Neural cell (in vitro differentiated cells): Measurements from ENCODE around the gene TRAPPC1.
A peak's percentile ranks its signal among the peaks of the same experiment; 100 is the strongest.

ENCODE experiments used
- CTCF ChIP-seq: fragments of 450-650 bp; IDR thresholded peaks from 2 replicates; pipeline ENCODE4 v1.5.1; 2014; ENCODE audit warnings: antibody characterized with exemption, mild to moderate bottlenecking, moderate library complexity; ENCODE audit not compliant: poor library complexity, severe bottlenecking
- EP300 ChIP-seq: fragments of 450-650 bp; conservative IDR thresholded peaks from 2 replicates; pipeline ENCODE4 v1.6.1; 2014; ENCODE audit warnings: antibody characterized with exemption, mild to moderate bottlenecking, moderate library complexity; ENCODE audit not compliant: poor library complexity, severe bottlenecking
- EZH2 ChIP-seq: fragments of 200-600, 300-800 bp; shearing (Covaris generic), sonication (generic); IDR thresholded peaks from 2 replicates; pipeline ENCODE4 v1.6.1; 2014; ENCODE audit warnings: antibody characterized with exemption, low read length, borderline replicate concordance, mild to moderate bottlenecking; ENCODE audit not compliant: insufficient read depth, poor library complexity, severe bottlenecking
- MXI1 ChIP-seq: fragments of 450-650 bp; conservative IDR thresholded peaks from 2 replicates; pipeline ENCODE4 v1.6.1; 2014; ENCODE audit warnings: antibody characterized with exemption, mild to moderate bottlenecking; ENCODE audit not compliant: poor library complexity, severe bottlenecking
- POLR2AphosphoS5 ChIP-seq: IDR thresholded peaks from 2 replicates; pipeline ENCODE4 v1.6.1; 2012
- RAD21 ChIP-seq: fragments of 450-650 bp; conservative IDR thresholded peaks from 2 replicates; pipeline ENCODE4 v1.6.1; 2014; ENCODE audit warnings: antibody characterized with exemption, mild to moderate bottlenecking, moderate library complexity
- TAF1 ChIP-seq: IDR thresholded peaks from 2 replicates; pipeline ENCODE4 v1.6.1; 2012; ENCODE audit warnings: low read depth
- TF ChIP-seq, protein P1 (sequence below): IDR thresholded peaks from 2 replicates; pipeline ENCODE4 v1.6.1; 2012; ENCODE audit warnings: borderline replicate concordance

GRCh38 chr17:7932483-7932891 is 741 bp upstream of the TRAPPC1 start:
- TF ChIP-seq CTCF: no peak
- peak; percentile 21 for TF ChIP-seq MXI1
- no peak for TF ChIP-seq TAF1
- TF ChIP-seq POLR2AphosphoS5: no peak
- TF ChIP-seq, protein P1, sequence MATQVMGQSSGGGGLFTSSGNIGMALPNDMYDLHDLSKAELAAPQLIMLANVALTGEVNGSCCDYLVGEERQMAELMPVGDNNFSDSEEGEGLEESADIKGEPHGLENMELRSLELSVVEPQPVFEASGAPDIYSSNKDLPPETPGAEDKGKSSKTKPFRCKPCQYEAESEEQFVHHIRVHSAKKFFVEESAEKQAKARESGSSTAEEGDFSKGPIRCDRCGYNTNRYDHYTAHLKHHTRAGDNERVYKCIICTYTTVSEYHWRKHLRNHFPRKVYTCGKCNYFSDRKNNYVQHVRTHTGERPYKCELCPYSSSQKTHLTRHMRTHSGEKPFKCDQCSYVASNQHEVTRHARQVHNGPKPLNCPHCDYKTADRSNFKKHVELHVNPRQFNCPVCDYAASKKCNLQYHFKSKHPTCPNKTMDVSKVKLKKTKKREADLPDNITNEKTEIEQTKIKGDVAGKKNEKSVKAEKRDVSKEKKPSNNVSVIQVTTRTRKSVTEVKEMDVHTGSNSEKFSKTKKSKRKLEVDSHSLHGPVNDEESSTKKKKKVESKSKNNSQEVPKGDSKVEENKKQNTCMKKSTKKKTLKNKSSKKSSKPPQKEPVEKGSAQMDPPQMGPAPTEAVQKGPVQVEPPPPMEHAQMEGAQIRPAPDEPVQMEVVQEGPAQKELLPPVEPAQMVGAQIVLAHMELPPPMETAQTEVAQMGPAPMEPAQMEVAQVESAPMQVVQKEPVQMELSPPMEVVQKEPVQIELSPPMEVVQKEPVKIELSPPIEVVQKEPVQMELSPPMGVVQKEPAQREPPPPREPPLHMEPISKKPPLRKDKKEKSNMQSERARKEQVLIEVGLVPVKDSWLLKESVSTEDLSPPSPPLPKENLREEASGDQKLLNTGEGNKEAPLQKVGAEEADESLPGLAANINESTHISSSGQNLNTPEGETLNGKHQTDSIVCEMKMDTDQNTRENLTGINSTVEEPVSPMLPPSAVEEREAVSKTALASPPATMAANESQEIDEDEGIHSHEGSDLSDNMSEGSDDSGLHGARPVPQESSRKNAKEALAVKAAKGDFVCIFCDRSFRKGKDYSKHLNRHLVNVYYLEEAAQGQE: no peak
- no peak for TF ChIP-seq EZH2
- no peak for TF ChIP-seq EP300
- TF ChIP-seq RAD21: no peak
